ENCODE results near the gene STARD5.

DNA sequence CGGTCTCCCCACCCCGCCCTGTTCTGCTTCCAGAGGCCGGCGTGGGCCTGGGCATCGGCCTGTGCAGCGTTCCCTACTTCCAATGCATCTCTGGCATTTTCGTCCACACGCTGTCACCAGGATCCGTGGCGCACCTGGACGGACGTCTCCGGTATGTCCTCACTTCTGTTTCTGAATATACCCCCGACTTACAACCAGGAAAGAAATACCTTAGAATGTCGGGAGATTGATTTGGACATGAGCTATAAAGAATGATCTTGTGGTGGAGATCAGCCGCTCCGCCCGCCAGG lies 41.4 kb downstream of the STARD5 start:
- TF ChIP-seq, protein P1, sequence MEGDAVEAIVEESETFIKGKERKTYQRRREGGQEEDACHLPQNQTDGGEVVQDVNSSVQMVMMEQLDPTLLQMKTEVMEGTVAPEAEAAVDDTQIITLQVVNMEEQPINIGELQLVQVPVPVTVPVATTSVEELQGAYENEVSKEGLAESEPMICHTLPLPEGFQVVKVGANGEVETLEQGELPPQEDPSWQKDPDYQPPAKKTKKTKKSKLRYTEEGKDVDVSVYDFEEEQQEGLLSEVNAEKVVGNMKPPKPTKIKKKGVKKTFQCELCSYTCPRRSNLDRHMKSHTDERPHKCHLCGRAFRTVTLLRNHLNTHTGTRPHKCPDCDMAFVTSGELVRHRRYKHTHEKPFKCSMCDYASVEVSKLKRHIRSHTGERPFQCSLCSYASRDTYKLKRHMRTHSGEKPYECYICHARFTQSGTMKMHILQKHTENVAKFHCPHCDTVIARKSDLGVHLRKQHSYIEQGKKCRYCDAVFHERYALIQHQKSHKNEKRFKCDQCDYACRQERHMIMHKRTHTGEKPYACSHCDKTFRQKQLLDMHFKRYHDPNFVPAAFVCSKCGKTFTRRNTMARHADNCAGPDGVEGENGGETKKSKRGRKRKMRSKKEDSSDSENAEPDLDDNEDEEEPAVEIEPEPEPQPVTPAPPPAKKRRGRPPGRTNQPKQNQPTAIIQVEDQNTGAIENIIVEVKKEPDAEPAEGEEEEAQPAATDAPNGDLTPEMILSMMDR (conservative IDR thresholded peaks at IDR 0.05; ENCODE audit: low read depth in 2 of 2): no peak
- TF ChIP-seq, protein P2, sequence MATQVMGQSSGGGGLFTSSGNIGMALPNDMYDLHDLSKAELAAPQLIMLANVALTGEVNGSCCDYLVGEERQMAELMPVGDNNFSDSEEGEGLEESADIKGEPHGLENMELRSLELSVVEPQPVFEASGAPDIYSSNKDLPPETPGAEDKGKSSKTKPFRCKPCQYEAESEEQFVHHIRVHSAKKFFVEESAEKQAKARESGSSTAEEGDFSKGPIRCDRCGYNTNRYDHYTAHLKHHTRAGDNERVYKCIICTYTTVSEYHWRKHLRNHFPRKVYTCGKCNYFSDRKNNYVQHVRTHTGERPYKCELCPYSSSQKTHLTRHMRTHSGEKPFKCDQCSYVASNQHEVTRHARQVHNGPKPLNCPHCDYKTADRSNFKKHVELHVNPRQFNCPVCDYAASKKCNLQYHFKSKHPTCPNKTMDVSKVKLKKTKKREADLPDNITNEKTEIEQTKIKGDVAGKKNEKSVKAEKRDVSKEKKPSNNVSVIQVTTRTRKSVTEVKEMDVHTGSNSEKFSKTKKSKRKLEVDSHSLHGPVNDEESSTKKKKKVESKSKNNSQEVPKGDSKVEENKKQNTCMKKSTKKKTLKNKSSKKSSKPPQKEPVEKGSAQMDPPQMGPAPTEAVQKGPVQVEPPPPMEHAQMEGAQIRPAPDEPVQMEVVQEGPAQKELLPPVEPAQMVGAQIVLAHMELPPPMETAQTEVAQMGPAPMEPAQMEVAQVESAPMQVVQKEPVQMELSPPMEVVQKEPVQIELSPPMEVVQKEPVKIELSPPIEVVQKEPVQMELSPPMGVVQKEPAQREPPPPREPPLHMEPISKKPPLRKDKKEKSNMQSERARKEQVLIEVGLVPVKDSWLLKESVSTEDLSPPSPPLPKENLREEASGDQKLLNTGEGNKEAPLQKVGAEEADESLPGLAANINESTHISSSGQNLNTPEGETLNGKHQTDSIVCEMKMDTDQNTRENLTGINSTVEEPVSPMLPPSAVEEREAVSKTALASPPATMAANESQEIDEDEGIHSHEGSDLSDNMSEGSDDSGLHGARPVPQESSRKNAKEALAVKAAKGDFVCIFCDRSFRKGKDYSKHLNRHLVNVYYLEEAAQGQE (IDR thresholded peaks at IDR 0.05; ENCODE audit: unreplicated experiment): no peak
- TF ChIP-seq CREB1 (CRISPR knock-in tag; IDR thresholded peaks at IDR 0.05; ENCODE audit: low read depth) (no peak), EZH2 (IDR thresholded peaks at IDR 0.05; ENCODE audit: low read depth, unreplicated experiment) (no peak), POLR2AphosphoS5 (IDR thresholded peaks at IDR 0.05; ENCODE audit: low read depth) (no peak)

Data from GM23338 (cell line).